CD4-positive, alpha-beta T cell treated with Interleukin-2 at 100 ng/mL for 4 hours (primary cell): ENCODE results near the gene RAI2.
A peak's percentile ranks its signal among the peaks of the same experiment; 100 is the strongest.

Experiments
- DNase-seq: peaks from one replicate; pipeline ENCODE4 v3.0.0-alpha.2; 2020; ENCODE audit warnings: low spot score

RAI2 gene

GRCh38 chrX:17860811-17861488 is at the start of gene RAI2:
RAI2 (minus strand) TSS chrX:17861298; CDS start chrX:17802010, 59,288 bp downstream.
- peak; percentile 8 for DNase-seq

GRCh38 chrX:17888421-17888820 is 27.3 kb upstream of the RAI2 start:
- no peak for DNase-seq

- no peak for DNase-seq
These were observed 21.6 kb upstream of the RAI2 start for GRCh38 chrX:17882680-17883079.

GRCh38 chrX:17878028-17878670 is 17.1 kb upstream of the RAI2 start:
- no peak for DNase-seq

GRCh38 chrX:17876135-17876534 is 15.0 kb upstream of the RAI2 start:
- DNase-seq, result no peak

- DNase-seq, result no peak
These were observed 8.5 kb upstream of the RAI2 start for GRCh38 chrX:17869580-17869979.

GRCh38 chrX:17861489-17862011 is 452 bp upstream of the RAI2 start:
- DNase-seq, result no peak

GRCh38 chrX:17860179-17860780 is 818 bp downstream of the RAI2 start:
- DNase-seq, result no peak

GRCh38 chrX:17859609-17860178 is 1.4 kb downstream of the RAI2 start:
- DNase-seq, result no peak

- DNase-seq, result no peak
These were observed 6.6 kb downstream of the RAI2 start for GRCh38 chrX:17854531-17854930.

GRCh38 chrX:17854069-17854468 is 7.0 kb downstream of the RAI2 start:
- DNase-seq, result no peak

GRCh38 chrX:17851874-17852273 is 9.2 kb downstream of the RAI2 start:
- no peak for DNase-seq

GRCh38 chrX:17848545-17849265 is 12.4 kb downstream of the RAI2 start:
- DNase-seq, result no peak

GRCh38 chrX:17846045-17846444 is 15.1 kb downstream of the RAI2 start:
- DNase-seq, result no peak

GRCh38 chrX:17844236-17844635 is 16.9 kb downstream of the RAI2 start:
- no peak for DNase-seq

GRCh38 chrX:17842769-17843525 is 18.2 kb downstream of the RAI2 start:
- no peak for DNase-seq

GRCh38 chrX:17839269-17839668 is 21.8 kb downstream of the RAI2 start:
- no peak for DNase-seq

GRCh38 chrX:17836830-17837229 is 24.3 kb downstream of the RAI2 start:
- no peak for DNase-seq

- DNase-seq, result no peak
These were observed 27.1 kb downstream of the RAI2 start for GRCh38 chrX:17833954-17834353.

- DNase-seq, result no peak
These were observed 29.8 kb downstream of the RAI2 start for GRCh38 chrX:17831255-17831654.

- no peak for DNase-seq
These were observed 30.9 kb downstream of the RAI2 start for GRCh38 chrX:17830211-17830610.
